HepG2 (cell line): ENCODE data around the gene KIAA0319L. TPM values are rescaled to one million over a fixed set of nuclear protein-coding genes. Genes with fewer than 3 reads are reported as not detected.

Source experiments
- AKNA ChIP-seq: sonication (generic); formaldehyde crosslinking; IDR thresholded peaks from 2 replicates; pipeline ENCODE4 v1.4.0; 2020; ENCODE audit warnings: missing genetic modification reagents, borderline replicate concordance
- ARNT ChIP-seq: fragments of 450-650 bp; IDR thresholded peaks from 2 replicates; pipeline ENCODE4 v1.6.1; 2017
- CHCHD3 ChIP-seq: sonication (generic); formaldehyde crosslinking; IDR thresholded peaks from 2 replicates; pipeline ENCODE4 v1.8.0; 2022; ENCODE audit warnings: mild to moderate bottlenecking, missing genetic modification reagents, moderate library complexity
- FOSL2 ChIP-seq: sonication (generic); formaldehyde crosslinking; IDR thresholded peaks from 2 replicates; pipeline ENCODE4 v1.4.0; 2020; ENCODE audit warnings: missing genetic modification reagents
- FOXP4 ChIP-seq: sonication (generic); formaldehyde crosslinking; IDR thresholded peaks from 2 replicates; pipeline ENCODE4 v1.4.0; 2020; ENCODE audit warnings: missing genetic modification reagents
- GATA4 ChIP-seq: sonication (generic); IDR thresholded peaks from 2 replicates; pipeline ENCODE4 v1.6.1; 2016; ENCODE audit warnings: antibody characterized with exemption, low read depth, borderline replicate concordance
- GATAD2A ChIP-seq: IDR thresholded peaks from 2 replicates; pipeline ENCODE4 v1.6.1; 2016
- GPBP1L1 ChIP-seq: sonication (generic); formaldehyde crosslinking; IDR thresholded peaks from 2 replicates; pipeline ENCODE4 v1.5.0; 2020; ENCODE audit warnings: mild to moderate bottlenecking, missing genetic modification reagents
- GTF2F1 ChIP-seq: fragments of 150-350 bp; IDR thresholded peaks from 2 replicates; pipeline ENCODE4 v1.6.1; 2014; ENCODE audit warnings: low read length
- JUN ChIP-seq: sonication (generic); formaldehyde crosslinking; IDR thresholded peaks from 2 replicates; pipeline ENCODE4 v1.4.0; 2020; ENCODE audit warnings: mild to moderate bottlenecking, missing genetic modification reagents
- KLF15 ChIP-seq: sonication (generic); formaldehyde crosslinking; IDR thresholded peaks from 2 replicates; pipeline ENCODE4 v1.8.1; 2023; ENCODE audit warnings: borderline replicate concordance, mild to moderate bottlenecking, inconsistent platforms, missing genetic modification reagents, mixed read lengths
- MEIS1 ChIP-seq: sonication (generic); formaldehyde crosslinking; IDR thresholded peaks from 2 replicates; pipeline ENCODE4 v1.9.0; 2021; ENCODE audit warnings: mild to moderate bottlenecking, missing genetic modification reagents, moderate library complexity, borderline replicate concordance
- MTA3 ChIP-seq: sonication (generic); formaldehyde crosslinking; IDR thresholded peaks from 2 replicates; pipeline ENCODE4 v1.4.0; 2020; ENCODE audit warnings: missing genetic modification reagents
- RNF2 ChIP-seq: fragments of 450-650 bp; conservative IDR thresholded peaks from 2 replicates; pipeline ENCODE4 v1.6.1; 2016; ENCODE audit warnings: low read depth
- SALL1 ChIP-seq: sonication (generic); formaldehyde crosslinking; IDR thresholded peaks from 2 replicates; pipeline ENCODE4 v1.8.0; 2022; ENCODE audit warnings: mild to moderate bottlenecking, missing genetic modification reagents
- SCMH1 ChIP-seq: sonication (generic); formaldehyde crosslinking; IDR thresholded peaks from 2 replicates; pipeline ENCODE4 v1.9.0; 2021; ENCODE audit warnings: missing genetic modification reagents, mild to moderate bottlenecking, borderline replicate concordance
- WIZ ChIP-seq: sonication (generic); formaldehyde crosslinking; IDR thresholded peaks from 2 replicates; pipeline ENCODE4 v1.5.1; 2020; ENCODE audit warnings: mild to moderate bottlenecking, missing genetic modification reagents
- ZBTB33 ChIP-seq: sonication (generic); formaldehyde crosslinking; IDR thresholded peaks from 2 replicates; pipeline ENCODE4 v1.4.0; 2020; ENCODE audit warnings: missing genetic modification reagents
- ZNF326 ChIP-seq: sonication (generic); formaldehyde crosslinking; IDR thresholded peaks from 2 replicates; pipeline ENCODE4 v1.4.0; 2020; ENCODE audit warnings: missing genetic modification reagents, borderline replicate concordance
- ZNF788 ChIP-seq: sonication (generic); formaldehyde crosslinking; IDR thresholded peaks from 2 replicates; pipeline ENCODE4 v1.5.0; 2020; ENCODE audit warnings: mild to moderate bottlenecking, missing genetic modification reagents, borderline replicate concordance
- polyA plus RNA-seq, 8 experiments: library from polyadenylated mRNA; depleted of rRNA in 3 of 8; stranded (reverse) in 7 of 8; unstranded in 1 of 8; fragments of >200 nt; fragmentation: Illumina TruSeq in 4 of 8; extraction: Trizol in 4 of 8; gene quantifications; 2 replicates each; pipeline versions ENCODE4 v1.2.1 to v1.2.3, GENCODE V29; 2011 to 2016; ENCODE audit warnings: low read depth in 4 of 8, missing spikeins in 1 of 8, mixed read lengths in 1 of 8; ENCODE audit not compliant: insufficient read depth in 1 of 8
- total RNA-seq, 5 experiments: library from RNA; depleted of rRNA; stranded (reverse); fragments of >200 nt; fragmentation: Illumina TruSeq; extraction: Trizol; gene quantifications; 2 replicates each; pipeline ENCODE4 v1.2.3, GENCODE V29; 2016; ENCODE audit warnings: low read depth in 1 of 5

KIAA0319L gene
- total and polyA plus RNA-seq, 2 of the 13 experiments (the other 11 are each of a cell fraction or from before 2014, with no cell fraction given) = 33.4 to 82.6 TPM

- TF ChIP-seq SCMH1 (no peak), ZNF788 (CRISPR knock-in tag) (0 out of 2 replicates have a peak, but pooled peaks have one; percentile 63), FOSL2 (CRISPR knock-in tag) (peak; percentile 31; the same call in 1 of the 2 replicates), ZBTB33 (CRISPR knock-in tag) (no peak), WIZ (CRISPR knock-in tag) (no peak), RNF2 (no peak; the same call in 1 of the 2 replicates), GPBP1L1 (CRISPR knock-in tag) (no peak), CHCHD3 (CRISPR knock-in tag) (no peak), FOXP4 (no peak), MTA3 (CRISPR knock-in tag) (no peak), GATA4 (0 out of 2 replicates have a peak, but pooled peaks have one; percentile 28), GTF2F1 (no peak), GATAD2A (CRISPR knock-in tag) (no peak; the same call in 1 of the 2 replicates), JUN (CRISPR knock-in tag) (no peak), MEIS1 (0 out of 2 replicates have a peak, but pooled peaks have one; percentile 84), ARNT (no peak), AKNA (no peak), KLF15 (no peak), ZNF326 (CRISPR knock-in tag) (no peak), SALL1 (CRISPR knock-in tag) (peak; percentile 75)
Observed at GRCh38 chr1:35557611-35558373, 589 bp upstream of the KIAA0319L start, which contains the start of gene NCDN (continued).
